H1 (cell line): ENCODE data around the gene TOM1. TPM values are rescaled to one million over a fixed set of nuclear protein-coding genes. Genes with fewer than 3 reads are reported as not detected.

Source experiments
- CEBPB ChIP-seq: IDR thresholded peaks from 2 replicates; pipeline ENCODE4 v1.6.1; 2012; ENCODE audit warnings: low read depth, low read length
- CHD1 ChIP-seq: IDR thresholded peaks from 2 replicates; pipeline ENCODE4 v1.6.1; 2012; ENCODE audit warnings: low read depth, low read length, improper control_type of control experiment
- EZH2 ChIP-seq: fragments of 200-600 bp; sonication (generic); IDR thresholded peaks from 2 replicates; pipeline ENCODE4 v1.7.1; 2012; ENCODE audit warnings: low read depth, mild to moderate bottlenecking, moderate library complexity, low read length, inconsistent platforms; ENCODE audit not compliant: severe bottlenecking
- GTF2F1 ChIP-seq: IDR thresholded peaks from 2 replicates; pipeline ENCODE4 v1.6.1; 2012; ENCODE audit warnings: low read depth, low read length, improper control_type of control experiment, borderline replicate concordance
- JUND ChIP-seq: IDR thresholded peaks from 2 replicates; pipeline ENCODE4 v1.6.1; 2011; ENCODE audit warnings: mild to moderate bottlenecking, improper control_type of control experiment, low read length
- polyA plus RNA-seq, 7 experiments: library from polyadenylated mRNA; depleted of rRNA in 3 of 7; stranded (reverse) in 5 of 7; unstranded in 2 of 7; fragments of >200 nt in 5 of 7; fragments of 200-250 nt in 2 of 7; gene quantifications; 1 replicate in 5 of 7; 2 replicates in 1 of 7; 4 replicates in 1 of 7; pipeline versions ENCODE4 v1.2.1 to v1.2.3, GENCODE V29; 2011 to 2013; ENCODE audit warnings: missing spikeins in 2 of 7, mixed read lengths in 2 of 7
- total RNA-seq: library from RNA; stranded (reverse); fragmentation: NEBNext Ultra II Directional; extraction: Animal tissue kit (Norgen Biotek cat#: 25700); gene quantifications from 2 replicates; pipeline ENCODE4 v1.2.1, GENCODE V29; 2021

Gene TOM1
- total and polyA plus RNA-seq, 2 of the 8 experiments (the other 6 are each of a cell fraction or from before 2014, with no cell fraction given), result 25.1 to 39.2 TPM

DNA sequence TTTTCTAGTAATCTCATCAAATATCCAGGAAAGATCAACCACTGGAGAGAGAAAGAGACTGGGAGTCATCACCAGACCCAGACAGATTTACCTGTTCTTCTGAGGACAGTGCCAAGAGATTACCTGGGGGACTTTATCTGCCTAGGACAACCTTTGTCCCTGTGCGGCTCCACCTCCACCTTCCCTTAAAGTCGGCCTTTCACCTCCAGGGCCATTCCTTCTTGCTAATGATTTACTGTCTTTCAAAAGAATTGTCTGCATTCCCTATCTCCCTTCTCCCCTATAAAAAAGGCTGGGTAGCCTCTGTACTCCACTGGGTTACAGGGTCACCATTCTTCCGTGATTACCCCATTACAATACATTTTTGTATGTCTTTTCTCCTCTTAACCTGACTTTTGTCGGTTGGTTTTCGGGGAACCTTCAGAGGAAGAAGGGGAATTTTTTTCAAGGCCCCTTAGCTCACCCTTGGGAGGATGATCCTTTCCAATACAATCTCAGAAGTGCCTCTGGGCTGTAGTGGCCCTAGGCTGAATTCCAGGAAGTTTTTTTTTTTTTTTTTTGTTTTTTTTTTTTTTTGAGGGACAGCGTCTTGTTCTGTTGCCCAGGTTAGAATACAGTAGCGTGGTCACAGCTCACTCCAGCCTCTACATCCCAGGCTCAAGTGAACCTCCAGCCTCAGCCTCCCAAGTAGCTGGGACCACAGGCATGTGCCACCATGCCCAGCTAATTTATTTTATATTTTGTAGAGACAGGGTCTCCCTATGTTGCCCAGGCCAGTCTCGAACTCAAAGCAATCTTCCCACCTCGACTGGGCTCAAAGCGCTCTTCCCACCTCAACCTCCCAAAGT, 79.7 kb downstream of the TOM1 start (continued):
- TF ChIP-seq CHD1 (no peak), EZH2 (no peak), CEBPB (no peak), GTF2F1 (no peak), JUND (no peak)
